LNCaP clone FGC (cell line): Measurements from ENCODE around the gene FMO1.
"Not testable (repeated sequence)": the region's sequence is repeated elsewhere in the genome, so short reads cannot be mapped to it uniquely, and the experiment has no call there.

ENCODE experiments used
- DNase-seq: peaks from one replicate; pipeline ENCODE4 v3.0.0-alpha.2; 2011; ENCODE audit warnings: low read depth
- H3K4me3 ChIP-seq: 2 replicates; pipeline ENCODE4 v1.5.1; 2011; ENCODE audit warnings: mild to moderate bottlenecking, low read depth, low read length, control low read depth
- TF ChIP-seq, protein P1 (sequence below): IDR thresholded peaks from 2 replicates; pipeline ENCODE4 v1.5.1; 2012; ENCODE audit warnings: mild to moderate bottlenecking; ENCODE audit not compliant: control insufficient read depth, insufficient read depth; ENCODE audit errors: extremely low read depth

Gene FMO1

DNA sequence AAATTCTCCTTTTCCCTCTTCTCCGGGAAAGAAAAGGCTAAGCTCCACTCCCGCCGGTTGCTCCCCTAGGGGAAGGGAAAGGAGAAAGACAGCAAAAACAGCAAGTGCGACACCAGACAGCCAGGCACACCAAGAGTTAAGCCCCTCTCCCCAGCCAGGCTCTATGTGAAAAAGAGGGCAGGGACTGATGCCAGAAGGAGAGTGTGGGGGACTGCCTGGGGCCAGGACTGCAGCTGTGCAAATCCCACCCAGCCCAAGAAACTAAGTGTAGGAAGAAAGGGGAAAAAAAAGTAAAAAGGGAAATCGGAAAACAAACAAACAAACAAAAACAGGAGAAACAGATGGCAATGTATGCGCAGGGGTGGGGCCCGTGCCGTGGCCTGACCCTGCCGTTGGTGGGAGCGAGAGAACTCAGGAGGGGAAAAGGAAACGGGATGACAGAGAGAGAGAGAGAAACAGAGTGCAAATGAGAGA lies 27.7 kb upstream of the FMO1 start:
- no peak overlapping the region for H3K4me3 ChIP-seq
- no peak for DNase-seq
- TF ChIP-seq, protein P1, sequence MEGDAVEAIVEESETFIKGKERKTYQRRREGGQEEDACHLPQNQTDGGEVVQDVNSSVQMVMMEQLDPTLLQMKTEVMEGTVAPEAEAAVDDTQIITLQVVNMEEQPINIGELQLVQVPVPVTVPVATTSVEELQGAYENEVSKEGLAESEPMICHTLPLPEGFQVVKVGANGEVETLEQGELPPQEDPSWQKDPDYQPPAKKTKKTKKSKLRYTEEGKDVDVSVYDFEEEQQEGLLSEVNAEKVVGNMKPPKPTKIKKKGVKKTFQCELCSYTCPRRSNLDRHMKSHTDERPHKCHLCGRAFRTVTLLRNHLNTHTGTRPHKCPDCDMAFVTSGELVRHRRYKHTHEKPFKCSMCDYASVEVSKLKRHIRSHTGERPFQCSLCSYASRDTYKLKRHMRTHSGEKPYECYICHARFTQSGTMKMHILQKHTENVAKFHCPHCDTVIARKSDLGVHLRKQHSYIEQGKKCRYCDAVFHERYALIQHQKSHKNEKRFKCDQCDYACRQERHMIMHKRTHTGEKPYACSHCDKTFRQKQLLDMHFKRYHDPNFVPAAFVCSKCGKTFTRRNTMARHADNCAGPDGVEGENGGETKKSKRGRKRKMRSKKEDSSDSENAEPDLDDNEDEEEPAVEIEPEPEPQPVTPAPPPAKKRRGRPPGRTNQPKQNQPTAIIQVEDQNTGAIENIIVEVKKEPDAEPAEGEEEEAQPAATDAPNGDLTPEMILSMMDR: no peak

DNA sequence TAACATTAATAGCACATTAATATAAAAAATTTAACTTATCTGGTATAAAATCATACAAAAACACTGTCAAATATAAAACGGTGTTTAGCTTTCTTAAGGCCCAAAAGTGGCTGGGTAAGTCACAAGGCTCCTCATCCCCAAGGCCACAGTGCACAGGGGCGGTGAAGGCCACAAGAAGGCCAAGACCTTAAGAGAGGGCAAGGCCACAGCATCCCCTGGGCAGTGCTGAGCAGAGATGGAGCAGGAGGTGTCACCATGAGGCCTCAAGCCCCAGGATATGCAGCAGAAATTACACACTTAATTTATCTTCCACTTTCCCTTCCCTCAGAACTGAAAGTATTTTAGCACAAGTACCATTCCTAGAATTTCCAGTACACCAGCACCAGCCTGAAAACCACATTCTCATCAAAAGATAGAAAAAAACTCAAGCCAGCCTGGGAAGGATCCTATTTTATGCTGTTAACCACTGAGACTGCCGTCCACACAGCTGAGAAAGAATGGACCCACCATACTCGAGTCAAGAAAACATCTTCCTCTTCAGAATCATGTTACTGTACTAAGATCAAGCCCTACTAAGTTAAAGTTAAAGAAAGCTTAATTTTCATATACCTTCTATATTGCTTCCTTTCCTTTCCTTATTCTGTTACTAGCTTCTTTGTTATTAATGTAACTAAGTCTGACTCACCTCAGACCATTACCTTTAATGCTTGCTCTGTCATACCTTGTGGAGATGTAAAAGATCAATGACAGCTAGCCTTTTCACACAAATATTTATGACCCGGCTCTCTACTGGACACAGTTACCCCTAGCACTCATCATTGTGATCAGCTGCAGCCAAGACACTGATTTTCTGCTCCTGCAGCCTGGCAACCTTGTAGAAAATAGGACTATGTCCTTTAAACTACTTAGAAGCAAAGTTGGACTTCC lies 26.4 kb upstream of the FMO1 start:
- no peak for DNase-seq
- no peak overlapping the region for H3K4me3 ChIP-seq
- TF ChIP-seq, protein P1: no peak

DNA sequence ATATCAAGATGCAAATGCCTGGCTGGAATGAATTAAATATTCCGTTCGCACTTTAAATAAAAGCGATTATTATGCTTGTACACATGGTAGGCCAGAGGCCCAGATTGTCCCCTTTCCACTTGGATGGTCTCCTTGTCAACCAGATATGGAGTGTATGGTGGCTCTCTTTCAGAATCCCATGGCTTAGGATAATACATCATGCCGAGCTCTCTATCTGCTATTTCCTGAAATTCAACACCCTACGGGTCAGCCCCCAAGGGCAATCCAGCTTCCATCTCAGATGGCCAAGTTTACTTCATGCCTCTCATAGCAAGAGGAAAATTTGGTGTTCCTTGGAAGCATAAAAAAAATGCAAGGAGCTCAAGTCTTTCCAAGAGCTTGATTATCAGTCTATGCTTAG lies 25.4 kb upstream of the FMO1 start:
- no peak for DNase-seq
- TF ChIP-seq, protein P1: no peak
- no peak overlapping the region for H3K4me3 ChIP-seq

DNA sequence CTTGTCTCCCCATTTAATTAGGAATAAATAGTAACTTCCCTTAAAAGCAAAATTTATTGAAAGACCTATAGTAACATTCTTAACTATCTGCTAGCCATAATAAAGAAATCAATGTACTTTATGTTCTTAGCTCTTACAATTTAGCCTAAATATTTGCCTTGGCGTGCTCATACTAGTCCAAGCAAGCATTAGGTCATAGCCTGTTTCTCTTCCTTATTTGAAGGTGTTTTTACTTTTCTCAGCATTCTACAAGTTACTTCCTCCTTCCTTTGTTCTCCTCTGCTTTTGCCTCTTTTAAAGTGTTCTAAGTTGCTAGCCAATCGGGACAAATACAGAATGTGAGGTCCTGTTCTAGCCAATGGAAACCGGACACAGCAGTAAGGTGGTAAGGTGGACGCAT lies 24.0 kb upstream of the FMO1 start:
- DNase-seq: peak; percentile 74
- H3K4me3 ChIP-seq: not testable (repeated sequence)

DNA sequence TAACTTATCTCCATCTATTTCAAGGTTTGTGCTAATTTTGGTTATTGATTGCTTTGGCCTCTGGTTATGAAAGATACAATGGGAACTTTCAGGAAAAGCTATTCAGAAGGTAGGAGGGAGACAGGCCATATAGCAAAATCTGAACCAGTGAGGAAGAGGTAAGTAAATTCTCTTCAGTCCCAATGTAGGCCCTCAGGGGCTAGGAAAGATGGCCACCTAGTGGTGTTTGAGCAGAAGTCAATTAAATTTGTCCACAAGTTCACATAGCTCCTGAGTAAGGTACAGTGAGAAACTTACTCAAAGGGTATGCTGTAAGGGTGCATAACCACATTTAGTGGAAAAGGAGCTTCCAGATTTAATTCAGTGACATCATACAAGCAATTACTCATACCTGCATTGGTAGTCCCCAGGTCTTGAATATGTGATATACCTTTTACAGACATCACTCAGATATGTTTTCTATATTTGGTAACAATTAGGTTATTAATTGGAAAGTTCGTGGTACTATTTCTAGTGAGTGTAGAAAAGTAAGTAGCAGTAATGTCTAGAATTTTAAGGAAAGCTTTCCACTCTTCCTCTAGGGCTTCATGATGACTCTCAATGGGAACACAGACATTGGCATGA lies 21.4 kb upstream of the FMO1 start:
- TF ChIP-seq, protein P1: peak; percentile 92
- peak; percentile 60 for DNase-seq
- H3K4me3 ChIP-seq: no peak overlapping the region

DNA sequence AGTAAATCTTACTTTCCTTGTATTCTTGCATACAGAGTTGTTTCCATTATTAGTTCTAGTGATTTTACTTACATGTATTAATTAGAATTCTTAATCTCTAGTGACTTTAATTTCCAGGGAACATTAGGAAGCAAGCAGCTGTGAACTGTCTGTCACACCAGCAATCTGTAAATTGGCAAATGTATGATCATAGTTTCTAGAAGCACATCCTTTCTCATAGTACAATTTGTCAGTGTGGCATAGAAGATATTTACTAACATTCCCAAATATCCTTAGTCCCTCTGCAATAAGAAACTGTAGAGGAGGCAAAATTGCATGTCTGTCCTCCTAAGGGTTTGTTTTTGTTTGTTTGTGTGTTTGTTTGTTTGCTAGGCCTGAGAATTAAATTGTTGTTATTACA lies 17.0 kb upstream of the FMO1 start:
- TF ChIP-seq, protein P1: no peak
- no peak overlapping the region for H3K4me3 ChIP-seq
- DNase-seq: no peak

DNA sequence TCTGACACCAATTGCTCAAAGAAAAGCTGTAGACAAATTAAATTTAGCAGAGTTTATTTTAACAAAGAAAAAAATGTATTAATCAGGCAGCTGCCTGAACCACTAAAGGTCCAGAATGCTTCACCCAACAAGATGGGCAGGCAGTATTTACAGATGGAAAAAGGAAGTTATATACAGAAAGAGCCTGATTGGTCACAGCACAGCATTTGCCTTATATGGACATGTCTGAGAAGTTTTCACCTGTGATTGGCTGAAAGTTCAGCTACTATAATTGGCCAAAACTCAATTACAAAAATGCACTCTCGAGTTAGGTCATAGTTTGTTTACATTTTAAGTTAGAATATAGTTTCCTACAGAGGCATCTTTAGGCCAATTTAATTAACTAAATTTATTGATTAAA lies 15.1 kb upstream of the FMO1 start:
- TF ChIP-seq, protein P1: no peak
- no peak for DNase-seq
- no peak overlapping the region for H3K4me3 ChIP-seq

DNA sequence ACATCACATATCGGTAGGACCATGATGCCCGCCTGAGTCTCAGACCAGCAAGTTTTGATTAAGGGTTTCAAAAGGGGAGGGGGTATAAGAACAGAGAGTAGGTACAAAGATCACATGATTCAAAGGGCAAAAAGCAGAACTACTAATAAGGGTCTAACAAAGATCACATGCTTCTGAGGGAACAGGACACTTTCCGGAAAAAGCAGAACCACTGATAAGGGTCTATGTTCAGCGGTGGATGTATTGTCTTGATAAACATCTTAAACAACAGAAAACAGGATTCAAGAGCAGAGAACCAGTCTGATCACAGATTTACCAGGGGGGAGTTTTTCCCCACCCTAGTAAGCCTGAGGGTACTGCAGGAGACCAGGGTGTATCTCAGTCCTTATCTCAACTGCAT lies 12.1 kb upstream of the FMO1 start:
- not testable (repeated sequence) for H3K4me3 ChIP-seq, DNase-seq
